Germinal center (tissue), 1 donor: ENCODE results near the gene PMEL.
"Not testable (repeated sequence)": the region's sequence is repeated elsewhere in the genome, so short reads cannot be mapped to it uniquely, and the experiment has no call there.

Experiments used
- DNase-seq: peaks from one replicate; pipeline ENCODE4 v3.0.0; 2012; ENCODE audit warnings: mixed read lengths, low spot score

Gene PMEL

DNA sequence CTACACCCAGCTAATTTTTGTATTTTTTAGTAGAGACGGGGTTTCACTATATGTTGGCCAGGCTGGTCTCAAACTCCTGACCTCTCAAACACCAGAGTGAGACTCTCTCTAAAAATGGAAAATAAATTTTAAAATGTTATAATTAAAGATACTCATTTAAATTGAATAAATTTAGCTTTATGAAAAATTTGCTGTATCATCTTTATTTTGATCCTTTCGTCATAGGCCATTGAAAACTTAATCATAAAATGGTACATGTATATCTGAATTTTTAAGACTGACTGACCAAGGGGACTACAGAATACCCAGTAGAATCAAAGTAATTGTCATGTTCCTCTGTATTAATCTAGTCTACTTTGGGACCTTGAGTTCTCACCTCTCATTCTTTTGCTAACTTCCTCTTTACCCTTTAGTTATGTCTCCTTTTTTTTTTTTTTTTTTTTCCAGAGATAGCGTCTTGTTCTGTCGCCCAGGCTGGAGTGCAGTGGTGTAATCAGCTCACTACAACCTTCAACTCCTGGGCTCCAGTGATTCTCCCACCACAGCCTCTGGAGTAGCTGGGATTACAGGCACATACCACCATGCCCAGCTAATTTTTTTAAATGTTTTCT lies 17.5 kb upstream of the PMEL start:
- DNase-seq = no peak

DNA sequence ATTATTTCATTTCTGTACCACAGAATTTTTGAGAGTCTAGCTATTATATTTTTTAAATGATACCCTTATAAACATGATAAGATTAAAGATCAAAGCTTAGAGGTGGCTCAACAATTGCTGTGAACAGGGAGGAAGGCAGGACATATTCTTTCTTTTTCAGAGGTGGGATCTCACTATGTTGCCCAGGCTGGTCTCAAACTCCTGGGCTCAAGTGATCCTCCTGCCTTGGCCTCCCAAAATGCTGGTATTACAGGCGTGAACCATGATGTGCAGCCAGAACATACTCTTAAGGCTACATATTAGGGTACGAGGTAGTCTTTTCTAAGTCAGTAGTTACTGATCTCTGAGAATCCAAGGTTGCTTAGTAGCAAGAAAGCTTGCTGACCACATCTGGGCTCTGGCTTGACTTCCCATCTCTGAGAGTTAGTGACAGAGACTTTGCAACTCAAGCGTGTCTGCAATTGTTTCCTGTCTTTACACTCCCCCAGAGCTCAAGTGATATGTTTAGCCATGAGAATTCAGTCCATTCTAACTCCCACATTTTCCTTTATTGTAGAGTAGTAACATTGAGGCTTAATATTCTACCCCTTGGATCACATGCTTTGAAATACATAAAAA lies 16.6 kb upstream of the PMEL start:
- DNase-seq = no peak

DNA sequence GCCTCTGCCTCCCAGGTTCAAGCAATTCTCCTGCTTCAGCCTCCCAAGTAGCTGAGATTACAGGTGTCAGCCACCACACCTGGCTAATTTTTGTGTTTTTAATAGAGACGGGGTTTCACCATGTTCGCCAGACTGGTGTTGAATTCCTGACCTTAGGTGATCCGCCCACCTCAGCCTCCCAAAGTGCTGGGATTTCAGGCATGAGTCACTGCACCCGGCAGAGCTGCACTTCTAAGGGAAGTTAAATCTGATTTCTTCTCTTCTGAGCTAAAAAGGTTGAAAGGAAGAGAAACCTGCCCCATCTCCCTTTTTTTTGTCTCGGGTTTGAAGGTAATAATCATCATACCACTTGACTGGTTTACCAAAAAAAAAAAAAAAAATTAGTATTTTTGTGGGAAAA lies 16.0 kb upstream of the PMEL start:
- DNase-seq = not testable (repeated sequence)

DNA sequence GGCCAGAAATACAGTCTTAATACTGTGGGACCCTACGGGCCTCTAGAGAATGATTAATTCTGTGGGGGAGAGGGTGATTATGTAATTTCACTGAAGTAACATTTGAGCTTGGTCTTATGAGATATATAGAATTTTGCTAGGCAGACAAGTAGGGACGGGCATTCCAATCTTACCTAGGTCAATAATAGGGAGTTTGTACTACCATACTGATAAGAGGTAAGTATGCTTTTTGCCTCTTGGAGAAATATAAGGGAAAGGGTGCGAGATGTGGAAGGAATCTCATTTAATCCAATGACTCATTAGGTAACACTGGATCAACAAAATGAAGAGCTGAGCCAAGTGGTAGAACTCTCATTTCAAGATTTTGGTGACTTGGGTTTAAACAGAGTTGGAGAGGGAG lies 13.2 kb upstream of the PMEL start:
- DNase-seq = no peak

DNA sequence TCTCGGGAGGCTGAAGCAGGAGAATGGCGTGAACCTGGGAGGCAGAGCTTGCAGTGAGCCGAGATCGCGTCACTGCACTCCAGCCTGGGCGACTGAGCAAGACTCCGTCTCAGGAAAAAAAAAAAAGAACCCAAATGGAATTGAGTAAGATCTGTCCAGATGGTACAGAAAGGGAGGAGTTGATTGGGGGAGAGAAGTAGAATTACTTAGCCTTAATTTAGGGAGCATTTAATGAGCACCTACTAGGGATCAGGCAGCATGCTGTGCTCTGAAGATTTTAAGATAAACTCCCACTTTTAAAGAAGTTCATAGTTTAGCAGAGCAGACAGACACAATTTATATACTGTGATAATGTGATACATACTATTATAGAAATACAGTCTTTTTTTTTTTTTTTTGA lies 12.6 kb upstream of the PMEL start:
- DNase-seq = no peak

DNA sequence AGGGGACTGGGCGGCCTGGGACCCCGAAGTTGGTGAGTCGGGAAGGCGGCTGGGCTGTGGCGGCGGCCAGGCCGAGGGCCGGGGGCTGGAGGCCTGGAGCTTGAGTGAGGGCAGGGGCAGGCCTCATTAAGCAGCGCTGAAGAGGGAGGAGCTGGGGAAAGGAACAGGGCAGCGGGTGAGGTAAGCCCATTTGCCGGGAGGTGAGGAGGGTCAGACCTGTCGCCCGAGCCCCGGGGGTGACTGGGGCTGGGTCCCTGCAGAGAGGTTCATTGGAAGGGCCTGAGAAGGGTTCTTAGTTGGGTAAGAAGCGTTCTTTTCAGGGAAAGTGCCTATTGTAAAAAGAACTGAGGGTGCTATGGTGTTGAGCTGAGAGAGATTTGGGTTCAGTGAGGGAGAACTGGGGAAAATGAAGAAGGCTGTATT lies 8.5 kb upstream of the PMEL start:
- peak; percentile 56 for DNase-seq

DNA sequence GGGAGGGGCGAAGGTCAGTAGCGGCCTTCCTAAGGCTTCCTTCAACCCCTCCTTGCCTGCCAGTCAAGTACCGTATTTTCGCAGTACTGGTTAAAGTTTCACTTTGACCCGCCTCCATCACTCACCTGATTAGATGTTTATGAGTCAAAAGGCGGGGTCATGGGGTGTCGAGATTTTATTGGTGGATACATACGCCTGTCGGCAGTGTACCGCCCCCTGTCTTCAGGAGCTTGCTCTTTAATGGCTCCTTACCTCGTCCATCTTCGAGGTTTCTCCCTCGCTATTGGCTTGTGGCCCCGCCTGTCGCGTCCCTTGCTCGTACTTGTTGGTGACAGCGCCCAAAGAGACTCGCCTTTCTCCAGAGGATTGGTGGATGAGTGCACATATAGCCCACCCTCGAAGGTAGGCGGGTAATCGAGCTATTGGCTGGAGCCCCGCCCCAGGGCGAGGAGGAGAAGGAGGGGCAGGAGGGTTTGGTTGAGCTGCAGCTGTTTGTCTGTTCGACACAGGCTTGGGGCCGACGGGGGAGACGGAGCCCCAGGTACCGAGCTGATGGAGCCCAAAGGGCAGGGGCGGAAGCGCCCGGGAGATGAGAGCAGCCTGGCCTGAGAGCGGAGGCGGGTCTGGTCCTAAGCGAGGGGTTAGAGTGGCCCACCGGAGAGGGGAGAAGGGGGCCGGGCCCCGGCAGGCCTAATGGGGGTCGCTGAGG lies 7.9 kb upstream of the PMEL start, which contains the start of gene RAB5B:
TSS of gene RAB5B (plus strand) at position 480 of the 709 bp plus-strand sequence. CDS start 12,883 bp downstream, outside the sequence.
- peak; percentile 96 for DNase-seq

DNA sequence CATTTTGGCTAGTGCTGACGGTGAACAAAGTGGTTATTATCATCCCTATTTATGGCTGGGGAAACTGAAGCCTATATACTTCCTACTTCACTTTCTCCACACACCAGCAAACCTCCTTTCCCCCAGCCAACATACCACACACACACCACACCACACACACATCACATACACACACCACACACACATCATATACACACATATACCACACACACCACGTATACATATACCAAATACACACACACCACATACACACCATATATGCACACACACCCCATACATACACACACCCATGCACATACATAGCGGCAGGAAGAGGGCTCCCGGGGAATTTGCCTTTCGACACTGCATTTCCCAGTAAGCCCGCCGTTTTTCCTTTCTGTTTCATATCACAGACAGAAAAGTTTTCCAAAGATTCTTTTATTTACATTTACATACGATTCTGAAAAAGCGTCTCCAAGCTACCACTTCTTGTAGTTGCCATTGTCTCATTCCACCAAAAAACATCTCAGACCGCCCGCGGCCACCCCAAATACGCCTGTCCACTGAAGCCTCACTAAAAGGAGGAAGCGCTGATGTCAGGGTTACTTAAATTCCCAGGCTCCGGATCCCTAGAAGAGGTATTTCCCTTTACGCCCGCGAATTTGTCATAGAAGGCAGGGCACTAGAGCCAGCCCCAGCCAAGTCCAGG lies 7.2 kb upstream of the PMEL start:
- DNase-seq = no peak

DNA sequence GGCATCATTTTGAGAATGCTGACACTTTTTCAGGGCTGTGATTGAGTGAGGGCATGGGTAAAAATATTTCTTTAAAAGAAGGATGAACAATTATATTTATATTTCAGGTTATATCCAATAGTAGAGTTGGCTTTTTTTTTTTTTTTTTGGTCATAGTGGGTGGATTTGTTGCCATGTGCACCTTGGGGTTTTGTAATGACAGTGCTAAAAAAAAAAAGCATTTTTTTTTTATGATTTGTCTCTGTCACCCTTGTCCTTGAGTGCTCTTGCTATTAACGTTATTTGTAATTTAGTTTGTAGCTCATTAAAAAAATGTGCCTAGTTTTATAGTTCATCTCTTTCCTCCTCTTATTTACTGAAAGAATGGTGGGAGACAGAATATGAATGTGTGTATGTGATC lies 6.6 kb upstream of the PMEL start:
- DNase-seq = no peak

DNA sequence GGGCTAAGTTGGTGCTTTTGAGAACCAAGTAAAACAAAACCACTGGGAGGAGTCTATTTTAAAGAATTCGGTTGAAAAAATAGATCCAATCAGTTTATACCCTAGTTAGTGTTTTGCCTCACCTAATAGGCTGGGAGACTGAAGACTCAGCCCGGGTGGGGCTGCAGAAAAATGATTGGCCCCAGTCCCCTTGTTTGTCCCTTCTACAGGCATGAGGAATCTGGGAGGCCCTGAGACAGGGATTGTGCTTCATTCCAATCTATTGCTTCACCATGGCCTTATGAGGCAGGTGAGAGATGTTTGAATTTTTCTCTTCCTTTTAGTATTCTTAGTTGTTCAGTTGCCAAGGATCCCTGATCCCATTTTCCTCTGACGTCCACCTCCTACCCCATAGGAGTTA lies 6.2 kb upstream of the PMEL start:
- no peak for DNase-seq

DNA sequence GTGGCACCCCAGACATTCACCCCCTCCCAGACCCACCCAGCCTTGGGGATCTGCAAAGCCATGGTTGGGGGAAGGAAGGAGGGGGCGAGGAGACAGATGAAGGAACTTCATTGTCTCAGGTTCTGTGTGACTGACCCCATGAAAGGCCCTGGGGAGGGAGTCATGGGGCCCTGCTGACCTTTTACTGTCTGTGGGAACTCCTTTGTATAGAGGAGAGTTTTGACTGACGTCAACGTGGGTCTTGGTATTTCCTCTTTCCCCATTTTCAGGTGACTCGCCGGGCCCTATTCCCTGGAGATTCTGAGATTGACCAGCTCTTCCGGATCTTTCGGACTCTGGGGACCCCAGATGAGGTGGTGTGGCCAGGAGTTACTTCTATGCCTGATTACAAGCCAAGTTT lies 4.9 kb upstream of the PMEL start:
- DNase-seq = no peak

DNA sequence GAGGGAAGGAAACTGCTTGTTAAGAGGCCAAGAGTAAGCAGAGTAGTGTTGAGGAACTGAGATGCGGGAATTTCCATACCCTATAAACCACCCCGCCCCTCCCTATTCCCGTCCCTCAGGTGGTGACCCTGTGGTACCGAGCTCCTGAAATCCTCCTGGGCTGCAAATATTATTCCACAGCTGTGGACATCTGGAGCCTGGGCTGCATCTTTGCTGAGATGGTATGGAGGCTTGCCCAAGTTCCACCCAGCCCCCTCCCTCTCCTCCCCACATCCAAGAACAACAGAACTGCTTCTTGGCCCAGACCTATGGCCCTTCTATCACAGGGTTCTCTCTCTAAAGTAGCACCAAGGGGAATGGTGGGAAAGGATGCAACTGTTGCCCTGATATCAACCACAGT lies 3.5 kb upstream of the PMEL start:
- no peak for DNase-seq

DNA sequence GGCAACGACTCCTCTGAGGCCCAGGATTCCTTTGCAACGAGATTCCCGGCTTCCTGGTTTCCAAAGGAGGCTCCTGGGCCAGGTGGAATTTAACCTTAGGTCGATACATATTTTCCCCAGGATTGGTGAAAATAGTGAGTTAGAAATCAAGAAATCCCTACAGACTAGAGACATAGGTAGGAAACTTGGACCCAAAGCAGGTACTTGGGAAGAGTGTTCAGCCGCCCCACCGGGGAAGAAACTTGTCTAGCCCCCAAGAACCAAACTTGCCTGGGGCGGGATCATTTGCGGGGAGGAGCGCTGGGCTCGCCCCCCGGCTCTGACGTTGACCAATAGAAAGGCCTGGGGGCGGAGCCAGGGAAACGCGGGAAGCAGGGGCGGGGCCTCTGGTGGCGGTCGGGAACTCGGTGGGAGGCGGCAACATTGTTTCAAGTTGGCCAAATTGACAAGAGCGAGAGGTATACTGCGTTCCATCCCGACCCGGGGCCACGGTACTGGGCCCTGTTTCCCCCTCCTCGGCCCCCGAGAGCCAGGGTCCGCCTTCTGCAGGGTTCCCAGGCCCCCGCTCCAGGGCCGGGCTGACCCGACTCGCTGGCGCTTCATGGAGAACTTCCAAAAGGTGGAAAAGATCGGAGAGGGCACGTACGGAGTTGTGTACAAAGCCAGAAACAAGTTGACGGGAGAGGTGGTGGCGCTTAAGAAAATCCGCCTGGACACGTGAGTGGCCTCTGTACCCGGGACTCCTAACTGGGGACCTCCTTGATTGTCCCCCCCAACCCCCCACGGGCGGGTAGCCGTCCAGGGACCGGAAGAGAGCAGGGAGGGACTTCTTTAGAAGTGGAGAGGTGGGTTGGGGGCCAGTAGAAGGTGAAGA lies 803 bp upstream of the PMEL start, which contains the start of gene CDK2:
TSS of gene CDK2 (plus strand) at position 423 of the 874 bp plus-strand sequence. CDS start at position 602, 179 bp downstream.
- peak; percentile 94 for DNase-seq

DNA sequence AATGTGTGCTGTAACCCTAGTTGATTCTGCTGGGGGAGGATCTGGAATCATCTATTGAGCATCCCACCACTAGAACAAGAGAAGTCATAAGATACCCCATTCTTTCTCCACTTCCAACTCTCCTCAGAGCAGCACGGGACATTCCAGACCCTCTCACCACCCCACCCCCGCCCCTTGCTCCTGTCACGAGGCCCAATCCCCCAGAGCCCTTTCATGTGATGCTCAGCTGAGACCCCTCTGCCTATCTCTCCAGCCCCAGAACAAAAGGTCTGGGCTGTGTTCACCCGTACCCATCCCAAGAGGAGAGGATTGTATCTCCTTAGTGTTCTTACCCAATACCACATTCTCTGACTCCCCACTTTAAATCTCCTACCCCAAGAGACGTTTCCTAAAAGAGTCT lies 602 bp downstream of the PMEL start:
- no peak for DNase-seq

DNA sequence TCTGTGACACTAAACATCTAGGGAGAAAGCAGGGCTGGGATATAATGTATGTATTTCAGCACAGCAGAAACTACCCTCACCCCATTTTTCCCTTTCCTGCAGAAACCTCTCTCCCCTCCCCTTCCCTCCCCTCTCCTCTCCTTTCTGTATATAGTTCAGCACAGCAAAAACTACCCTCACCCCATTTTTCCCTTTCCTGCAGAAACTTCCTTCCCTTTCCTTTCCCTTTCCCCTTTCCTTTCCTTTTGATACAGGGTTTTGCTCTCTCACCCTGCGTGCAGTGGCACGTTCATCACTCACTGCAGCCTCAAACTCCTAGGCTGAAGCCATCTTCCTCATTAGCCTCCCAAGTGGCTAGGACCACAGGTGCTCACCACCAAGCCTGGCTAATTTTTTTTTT lies 2.1 kb downstream of the PMEL start:
- no peak for DNase-seq

DNA sequence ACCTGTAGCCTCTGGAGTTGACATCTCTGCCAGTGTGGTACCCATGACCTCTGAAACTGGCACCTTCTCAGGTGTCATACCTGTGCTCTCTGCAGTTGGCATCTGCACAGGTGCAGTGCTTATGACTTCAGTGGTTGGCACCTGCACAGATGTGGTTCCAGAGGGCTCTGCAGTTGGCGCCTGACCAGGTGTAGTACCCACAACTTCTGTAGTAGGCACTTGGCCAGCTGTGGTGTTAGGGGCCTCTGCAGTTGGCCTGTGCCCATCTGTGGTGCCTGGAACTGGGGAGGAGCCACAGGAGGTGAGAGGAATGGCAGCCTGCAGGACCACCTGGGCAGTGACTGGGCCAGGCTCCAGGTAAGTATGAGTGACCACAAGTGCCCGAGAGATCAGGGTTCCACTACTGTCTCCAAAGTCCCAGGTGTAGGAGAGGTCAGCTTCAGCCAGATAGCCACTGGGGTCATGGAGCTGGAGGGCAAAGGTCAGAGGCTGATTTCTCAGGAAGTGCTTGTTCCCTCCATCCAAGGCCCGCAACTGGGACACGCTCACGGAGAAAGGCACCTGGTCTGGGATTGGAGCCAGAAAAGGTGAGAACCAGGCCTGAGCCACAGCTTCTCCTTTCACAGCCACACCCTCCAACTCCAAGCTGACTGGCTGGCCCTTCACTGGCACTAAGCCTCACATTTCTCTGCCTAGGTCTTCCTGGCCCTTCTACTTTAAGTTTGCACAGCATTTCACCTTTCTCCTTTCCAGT lies 8.6 kb downstream of the PMEL start:
- no peak for DNase-seq

DNA sequence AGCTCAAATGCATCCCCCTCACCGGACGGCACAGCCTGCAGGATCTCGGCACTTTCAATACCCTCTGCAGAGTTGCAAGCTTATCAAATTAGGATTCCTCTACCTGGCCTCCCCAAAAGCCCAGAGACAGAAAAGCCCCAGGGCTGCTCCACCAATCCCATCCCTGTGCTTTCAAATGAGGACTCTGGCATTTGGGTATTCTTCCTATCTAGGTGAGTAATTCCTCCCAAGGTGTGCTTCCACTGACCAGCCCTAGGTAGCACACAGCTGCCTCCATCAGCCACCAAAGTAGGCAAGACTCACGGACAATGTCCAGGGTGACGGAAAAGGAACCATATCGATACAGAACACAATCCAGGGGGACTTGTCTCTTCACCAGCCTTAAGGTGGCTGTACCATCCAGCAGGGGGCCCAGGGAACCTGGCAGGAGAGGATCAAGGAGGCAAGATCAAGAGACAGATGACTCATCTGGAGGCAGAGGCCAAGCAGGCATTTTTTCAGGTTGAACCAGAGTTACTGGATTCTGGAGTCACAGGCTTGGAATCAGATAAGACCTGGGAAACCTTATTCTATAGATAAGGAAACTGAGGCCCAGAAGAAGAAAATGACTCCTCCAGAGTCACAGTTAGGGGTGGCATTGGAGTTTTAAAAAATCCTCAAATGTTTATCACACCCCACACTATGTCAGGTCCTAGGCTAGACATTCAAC lies 9.9 kb downstream of the PMEL start:
- peak; percentile 25 for DNase-seq

DNA sequence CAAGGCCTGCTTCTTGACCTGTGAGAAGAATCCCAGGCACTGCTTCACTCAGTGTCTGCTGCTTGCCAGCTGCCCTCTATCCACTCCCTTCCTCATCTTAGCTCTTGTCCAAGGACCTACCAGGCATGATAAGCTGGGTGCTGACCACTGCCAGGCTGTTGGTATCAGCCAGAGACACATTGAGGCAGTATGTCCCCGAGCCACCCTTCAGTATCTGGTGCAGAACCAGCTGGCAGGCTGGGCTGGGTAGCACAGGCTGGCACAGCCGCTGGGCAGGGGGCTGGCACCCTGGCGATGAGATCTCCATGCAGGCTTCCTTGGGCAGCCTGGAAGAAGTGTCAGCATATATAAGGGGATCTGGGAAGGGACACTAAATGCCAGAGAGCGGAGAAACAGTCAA lies 10.5 kb downstream of the PMEL start:
- no peak for DNase-seq

DNA sequence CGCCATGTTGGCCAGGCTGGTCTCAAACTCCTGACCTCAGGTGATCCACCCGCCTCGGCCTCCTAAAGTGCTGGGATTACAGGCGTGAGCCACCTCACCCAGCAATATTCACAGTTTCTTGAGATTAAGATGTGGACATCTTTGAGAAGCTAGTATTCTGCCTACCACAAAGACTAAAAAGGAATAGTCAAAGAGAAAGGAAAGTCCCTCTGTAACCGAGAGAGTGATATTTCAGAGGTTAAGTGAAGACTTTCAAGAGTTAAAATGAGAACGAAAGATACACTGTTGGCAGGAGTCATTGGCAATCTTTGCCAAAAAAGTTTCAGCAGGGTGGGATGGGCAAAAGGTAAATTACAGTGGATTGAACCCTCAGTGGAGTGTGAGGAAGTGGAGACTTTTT lies 19.3 kb downstream of the PMEL start:
- DNase-seq = no peak

DNA sequence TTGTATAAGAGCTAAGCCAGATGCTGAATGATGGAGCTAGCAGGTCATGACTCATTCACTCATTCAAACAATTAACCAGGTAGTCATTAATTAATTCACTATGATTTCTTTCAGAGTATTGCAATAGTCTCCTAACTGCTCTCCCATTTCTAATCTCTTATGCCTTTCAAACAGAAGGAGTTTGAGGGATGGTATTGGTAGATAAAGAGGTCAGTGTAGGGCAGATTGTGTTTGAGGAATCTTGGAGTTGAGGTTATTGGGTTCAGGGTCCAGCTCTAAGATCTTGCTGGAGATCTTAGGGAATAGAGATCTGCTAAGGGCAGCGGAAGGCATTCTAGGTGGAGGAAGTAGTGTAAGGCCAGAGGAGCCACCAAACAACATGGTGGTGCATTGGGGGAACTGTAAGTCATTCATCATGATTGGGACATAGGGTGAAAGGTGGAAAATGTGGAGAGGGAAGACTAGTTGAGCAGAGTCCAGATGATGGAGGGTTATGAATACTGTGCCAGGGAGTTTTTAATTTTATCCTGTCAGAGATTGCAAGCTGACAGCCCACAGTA lies 23.2 kb downstream of the PMEL start:
- no peak for DNase-seq
